ENCODE data around the gene INPP5F. TPM values are rescaled to one million over a fixed set of nuclear protein-coding genes. Genes with fewer than 3 reads are reported as not detected.
A peak's percentile ranks its signal among the peaks of the same experiment; 100 is the strongest.

INPP5F gene
- total and polyA plus RNA-seq, 2 of the 13 experiments (the other 11 are each of a cell fraction or from before 2014, with no cell fraction given) = 12.5 to 15.7 TPM

GRCh38 chr10:119677904-119678755 lies 47.7 kb upstream of the INPP5F start:
- TF ChIP-seq NCOR1 (IDR thresholded peaks at IDR 0.05; ENCODE audit: borderline replicate concordance, low read length) = no peak
- no peak for TF ChIP-seq CHD2 (IDR thresholded peaks at IDR 0.05; ENCODE audit: low read depth, low read length)
- TF ChIP-seq ZNF770 (CRISPR knock-in tag; IDR thresholded peaks at IDR 0.05) = peak; percentile 66
- no peak for TF ChIP-seq CSRNP1 (CRISPR knock-in tag; IDR thresholded peaks at IDR 0.05)
- peak; percentile 95 for TF ChIP-seq ZNF121 (CRISPR knock-in tag; IDR thresholded peaks at IDR 0.05)
- H3K36me3 ChIP-seq (replicated peaks in 1 of 2; ENCODE audit: control insufficient read depth in 1 of 2, insufficient read depth in 2 of 2, low read length in 2 of 2) = peaks cover 8 to 40% of the 10 kb centered on the region in 2 experiments
- no peaks in the 10 kb centered on the region for H4K20me1 ChIP-seq (ENCODE audit: insufficient read depth, low read length)
- no peak overlapping the region for H3K27ac ChIP-seq (ENCODE audit: extremely low read length, insufficient read depth, low read length)
- DNase-seq (ENCODE audit: low spot score) (no peak), FAIRE-seq (no peak), ATAC-seq (no peak)
- H3K9me3 ChIP-seq (ENCODE audit: low read length) = no peaks in the 10 kb centered on the region
- no peaks in the 10 kb centered on the region for H3K79me2 ChIP-seq (ENCODE audit: insufficient read depth, low read length)
- no TSS peak for BruUV-seq (replicated peaks)
- no peaks in the 10 kb centered on the region for H3K4me1 ChIP-seq (ENCODE audit: insufficient read depth, low read length)
- WGBS (ENCODE audit: low lambda C conversion rate) = 98% methylated on average over 9 of the region's 13 CpGs
- POLR2A ChIA-PET = no interaction called here
- CTCF ChIA-PET (ENCODE audit: low intra/inter-chr PET ratio, low total read pairs) = no interaction called here
- H3K4me2 ChIP-seq (ENCODE audit: low read depth, low read length) = no peak overlapping the region
- no peak overlapping the region for H3K4me3 ChIP-seq (replicated peaks in 1 of 3; ENCODE audit: insufficient read depth in 1 of 3, low read depth in 2 of 3, low read length in 3 of 3)
- H3K27me3 ChIP-seq (ENCODE audit: control insufficient read depth in 1 of 2, insufficient read depth in 2 of 2, low read length in 2 of 2) = no peaks in the 10 kb centered on the region
- H3K9ac ChIP-seq (ENCODE audit: insufficient read depth, low read depth, low read length) = no peak overlapping the region
- intact Hi-C loops (cut with micrococcal nuclease; ENCODE audit: unreplicated experiment) (no loop called here), in situ Hi-C loops (cut with HindIII; ENCODE audit: extremely low pct_ligation_motif_present, low pct_unique_long_range_greater_than_20kb) (loop anchor here (25.0 kb wide), 1 partner anchor 659 kb away; no protein-coding TSS in a partner anchor)
- H2AFZ ChIP-seq (ENCODE audit: low read length) = no peak overlapping the region
